GM13977 (cell line): ENCODE measurements around the gene BTBD9.

Experiments
- DNase-seq: peaks from one replicate; pipeline ENCODE4 v3.0.0; 2012; ENCODE audit warnings: low spot score
- in situ Hi-C: fragments of 300-500 bp; cut with MboI; formaldehyde crosslinking; loops from one replicate; pipeline ENCODE4 v1.12.0; 2022; ENCODE audit warnings: low sequenced_read_pairs, low pct_unique_long_range_greater_than_20kb, mixed read lengths, inconsistent platforms; ENCODE audit not compliant: unreplicated experiment
- TF ChIP-seq, protein P1 (sequence below): IDR thresholded peaks from 2 replicates; pipeline ENCODE4 v1.5.1; 2012; ENCODE audit warnings: mild to moderate bottlenecking, control low read depth; ENCODE audit not compliant: insufficient read depth; ENCODE audit errors: extremely low read depth, missing control alignments

BTBD9 gene

DNA sequence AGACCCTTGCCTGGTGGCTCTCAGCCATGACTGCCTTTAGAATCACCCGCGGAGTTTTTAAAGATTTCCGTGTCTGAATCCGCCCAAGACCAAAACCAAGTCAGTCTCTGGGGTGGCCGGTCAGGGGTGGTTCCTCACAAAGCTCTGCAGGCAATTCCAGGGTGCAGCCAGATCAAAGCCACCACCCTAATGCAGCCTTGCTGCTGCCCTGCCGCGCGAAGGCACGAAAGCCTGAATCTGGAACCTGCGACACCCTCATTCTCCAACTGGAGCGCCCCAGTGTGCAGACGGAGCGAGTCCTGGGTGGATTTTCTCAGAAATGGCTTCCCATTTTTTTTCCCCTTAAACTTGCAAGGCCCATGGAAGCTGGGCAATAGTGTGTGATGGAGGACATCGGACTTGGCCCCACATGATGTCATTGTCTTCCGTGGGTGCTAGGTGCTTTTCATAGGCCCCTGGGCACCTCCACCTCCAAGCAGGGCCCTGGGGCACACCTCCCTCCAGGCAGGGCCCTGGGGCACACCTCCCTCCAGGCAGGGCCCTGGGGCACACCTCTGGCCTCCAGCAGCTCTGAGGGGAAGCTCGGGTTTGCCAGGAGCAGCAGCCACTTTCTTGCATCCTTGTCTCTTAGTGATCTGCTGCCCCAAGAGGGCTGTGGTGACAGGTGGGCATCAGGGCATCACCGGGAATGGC lies 477.1 kb downstream of the BTBD9 start:
- DNase-seq = no peak
- in situ Hi-C loops = no loop called here

DNA sequence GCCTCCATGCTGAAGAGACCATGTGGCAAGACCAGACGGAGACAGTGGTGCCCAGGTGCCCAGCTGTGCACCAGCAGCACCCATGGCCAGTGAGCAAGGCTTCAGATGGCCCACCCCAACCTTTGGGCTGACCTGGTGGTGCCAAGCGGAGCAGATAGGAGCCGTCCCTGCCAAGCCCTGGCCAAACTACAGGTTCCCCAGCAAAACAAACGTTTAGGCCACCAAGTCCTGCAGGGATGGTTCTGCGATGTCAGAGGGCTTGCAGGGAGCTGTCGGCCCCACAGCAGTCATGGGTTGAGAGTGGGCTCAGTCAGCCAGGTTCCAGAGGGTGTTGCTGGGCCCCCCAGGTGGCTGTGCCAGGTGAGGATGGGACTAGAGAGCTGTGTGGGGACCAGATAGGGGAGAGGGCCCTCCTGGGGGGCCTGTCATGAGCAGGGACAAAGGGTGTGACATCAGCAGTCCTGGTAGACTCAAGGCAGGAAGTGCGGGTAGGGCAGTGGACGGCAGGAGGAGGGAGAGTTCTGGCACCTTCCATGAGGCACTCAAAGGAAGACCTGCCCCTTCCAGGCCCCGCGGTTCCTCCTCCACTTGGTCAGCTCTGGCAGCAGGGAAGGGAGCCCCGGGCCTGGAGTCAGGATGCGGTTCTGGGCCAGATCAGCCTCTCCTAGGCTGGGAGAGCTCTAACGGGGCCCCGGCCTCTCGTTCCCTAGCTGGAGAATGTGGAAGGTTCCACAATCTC lies 477.8 kb downstream of the BTBD9 start:
- in situ Hi-C loops = no loop called here
- TF ChIP-seq, protein P1, sequence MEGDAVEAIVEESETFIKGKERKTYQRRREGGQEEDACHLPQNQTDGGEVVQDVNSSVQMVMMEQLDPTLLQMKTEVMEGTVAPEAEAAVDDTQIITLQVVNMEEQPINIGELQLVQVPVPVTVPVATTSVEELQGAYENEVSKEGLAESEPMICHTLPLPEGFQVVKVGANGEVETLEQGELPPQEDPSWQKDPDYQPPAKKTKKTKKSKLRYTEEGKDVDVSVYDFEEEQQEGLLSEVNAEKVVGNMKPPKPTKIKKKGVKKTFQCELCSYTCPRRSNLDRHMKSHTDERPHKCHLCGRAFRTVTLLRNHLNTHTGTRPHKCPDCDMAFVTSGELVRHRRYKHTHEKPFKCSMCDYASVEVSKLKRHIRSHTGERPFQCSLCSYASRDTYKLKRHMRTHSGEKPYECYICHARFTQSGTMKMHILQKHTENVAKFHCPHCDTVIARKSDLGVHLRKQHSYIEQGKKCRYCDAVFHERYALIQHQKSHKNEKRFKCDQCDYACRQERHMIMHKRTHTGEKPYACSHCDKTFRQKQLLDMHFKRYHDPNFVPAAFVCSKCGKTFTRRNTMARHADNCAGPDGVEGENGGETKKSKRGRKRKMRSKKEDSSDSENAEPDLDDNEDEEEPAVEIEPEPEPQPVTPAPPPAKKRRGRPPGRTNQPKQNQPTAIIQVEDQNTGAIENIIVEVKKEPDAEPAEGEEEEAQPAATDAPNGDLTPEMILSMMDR = no peak
- no peak for DNase-seq

More for the DNA sequence above, 477.1 kb downstream of the BTBD9 start:
- TF ChIP-seq, protein P1 = no peak

DNA sequence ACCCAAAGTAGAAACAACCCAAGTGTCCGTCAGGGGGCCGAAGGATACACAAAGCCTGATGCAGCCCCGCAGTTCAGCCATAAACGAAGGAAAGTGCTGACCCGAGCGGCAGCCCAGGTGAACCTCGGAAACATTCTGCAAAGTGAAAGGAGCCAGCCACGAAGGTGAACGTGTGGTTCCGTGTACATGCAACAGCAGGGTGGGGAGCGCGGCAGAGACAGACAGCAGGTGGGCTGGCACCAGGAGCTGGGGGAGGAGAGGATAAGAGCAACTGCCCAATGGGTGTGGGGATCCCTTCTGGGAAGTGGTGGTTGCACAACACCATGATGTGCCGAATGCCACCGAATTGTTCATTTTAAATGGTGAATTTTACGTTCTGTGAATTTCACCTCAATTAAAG lies 478.4 kb downstream of the BTBD9 start:
- TF ChIP-seq, protein P1 = no peak
- DNase-seq = no peak
- in situ Hi-C loops = no loop called here

DNA sequence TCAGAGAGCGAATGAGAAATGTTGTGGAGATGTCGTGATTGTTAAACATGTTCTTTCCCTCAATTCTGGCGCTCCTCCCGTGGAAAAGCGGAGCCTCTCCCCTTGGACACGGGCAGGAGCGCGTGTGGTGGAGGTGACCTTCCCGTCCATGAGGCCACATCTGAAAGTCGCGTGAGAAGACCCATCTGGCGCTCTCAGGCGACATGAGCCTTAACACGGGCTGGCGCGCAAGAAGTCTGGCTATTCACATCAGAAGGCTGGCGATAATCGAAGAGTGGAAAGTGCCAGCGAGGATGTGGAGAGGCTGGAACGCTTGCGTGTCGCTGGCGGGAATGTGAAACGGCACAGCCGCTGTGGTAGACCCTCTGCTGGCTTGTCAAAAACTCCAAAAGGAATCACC lies 478.9 kb downstream of the BTBD9 start:
- in situ Hi-C loops = no loop called here
- peak; percentile 14 for DNase-seq
- TF ChIP-seq, protein P1 = no peak

DNA sequence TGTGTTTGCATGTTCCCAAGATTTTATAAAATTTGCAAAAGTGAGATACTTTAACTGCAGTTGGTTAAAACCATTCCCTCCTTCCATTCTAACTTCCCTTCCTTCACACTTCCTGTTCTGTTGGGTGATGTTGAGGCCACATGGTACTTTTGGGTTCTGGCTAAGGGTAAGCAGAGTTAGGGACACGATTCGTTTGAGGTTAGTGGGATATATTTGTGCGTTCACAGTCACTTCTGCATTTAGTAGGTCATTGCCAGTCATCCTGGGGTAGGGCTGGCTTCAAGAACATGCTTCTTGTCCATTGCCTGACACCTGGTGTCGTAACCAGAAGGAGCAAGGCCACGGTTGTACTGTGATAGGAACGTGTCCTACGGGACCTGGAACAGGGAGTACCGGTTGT lies 480.1 kb downstream of the BTBD9 start:
- in situ Hi-C loops = no loop called here
- peak; percentile 9 for DNase-seq
- TF ChIP-seq, protein P1 = no peak

DNA sequence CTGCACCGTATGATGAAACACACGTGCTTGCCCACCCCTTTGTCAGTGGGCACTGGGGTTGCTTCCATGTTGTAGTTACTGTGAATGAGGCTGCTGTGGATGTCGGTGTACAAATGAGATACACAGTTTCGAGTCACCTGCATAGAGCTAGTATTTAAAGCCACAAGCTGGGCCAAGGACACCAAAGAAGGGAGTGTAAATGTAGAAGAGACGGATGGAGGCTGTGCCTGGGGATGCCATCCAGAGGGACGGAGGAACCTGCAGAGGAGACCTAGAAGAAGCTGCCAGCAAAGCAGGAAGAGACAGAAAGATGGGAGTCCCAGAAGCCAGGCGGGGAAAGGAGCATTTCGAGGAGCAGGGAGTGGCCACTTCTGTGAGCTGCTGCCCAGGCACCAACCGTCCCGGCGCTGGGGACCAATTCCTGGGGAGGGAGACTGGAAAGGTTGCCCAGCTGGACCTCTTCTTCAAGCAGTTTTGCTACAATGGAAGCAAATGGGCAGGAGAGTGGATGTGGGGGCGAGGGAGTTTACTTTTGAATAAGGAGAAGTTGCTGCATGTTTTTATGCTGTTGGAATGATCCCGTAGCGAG lies 480.9 kb downstream of the BTBD9 start:
- in situ Hi-C loops = no loop called here
- DNase-seq = peak; percentile 11
- TF ChIP-seq, protein P1 = no peak
